NCI-H748 treated with DMSO at 0.1 percent for 48 hours (cell line): Measurements from ENCODE around the gene MEAK7.

Experiments used
- DNase-seq: peaks from one replicate; lab custom pipeline; 2025; lab: John Stamatoyannopoulos, UW

Gene MEAK7

DNA sequence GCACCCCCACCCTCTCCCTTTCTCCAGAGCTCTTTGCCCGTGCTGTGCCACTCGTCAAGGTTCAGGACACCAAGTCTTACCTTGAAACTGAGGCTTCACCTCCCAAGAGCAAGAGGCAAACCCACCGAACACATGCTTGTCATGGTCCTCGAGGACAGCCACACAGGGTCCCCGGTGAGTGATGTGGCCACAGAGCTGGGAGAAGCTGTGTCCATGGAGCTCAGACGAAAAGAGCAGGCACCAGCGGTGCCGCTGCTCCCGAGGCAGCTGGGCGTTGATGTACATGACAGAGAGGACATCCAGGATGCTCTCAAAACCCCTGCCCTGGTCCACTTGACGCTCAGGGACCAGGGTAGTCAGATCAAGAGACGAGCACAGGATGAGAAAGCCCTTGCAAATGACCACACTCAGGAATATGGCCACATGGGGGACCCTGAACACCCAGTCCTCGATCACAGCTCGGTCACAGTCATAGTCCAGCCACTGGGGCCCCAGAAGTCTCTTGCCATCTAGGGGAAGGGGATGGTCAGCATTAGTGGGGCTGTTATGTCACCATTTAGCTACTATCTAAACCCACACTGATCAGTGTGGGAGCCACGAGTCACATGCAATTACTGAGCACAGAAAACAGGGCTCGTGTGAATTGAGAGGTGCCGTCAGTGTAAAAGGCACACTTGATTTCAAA lies 17.8 kb downstream of the MEAK7 start:
- no peak for DNase-seq

DNA sequence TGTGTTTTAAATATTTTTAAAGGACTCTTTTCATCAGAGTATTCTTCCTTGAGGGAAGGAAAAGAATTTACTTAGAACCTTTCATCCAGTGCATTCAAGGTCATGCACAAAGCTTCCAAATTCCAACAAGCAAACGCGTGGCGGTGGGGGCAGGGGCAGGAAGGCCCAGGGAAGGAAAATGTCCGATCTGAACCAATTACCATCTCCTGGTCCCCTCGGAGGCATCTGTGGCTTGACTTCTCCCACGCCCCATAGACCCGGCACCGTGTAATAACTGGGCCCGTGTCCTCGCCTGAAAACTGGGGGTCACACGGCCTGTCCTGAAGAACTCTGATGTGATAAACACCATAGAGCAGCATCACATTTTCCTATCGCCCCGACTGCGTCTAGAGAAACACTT lies 18.3 kb downstream of the MEAK7 start:
- DNase-seq = no peak

DNA sequence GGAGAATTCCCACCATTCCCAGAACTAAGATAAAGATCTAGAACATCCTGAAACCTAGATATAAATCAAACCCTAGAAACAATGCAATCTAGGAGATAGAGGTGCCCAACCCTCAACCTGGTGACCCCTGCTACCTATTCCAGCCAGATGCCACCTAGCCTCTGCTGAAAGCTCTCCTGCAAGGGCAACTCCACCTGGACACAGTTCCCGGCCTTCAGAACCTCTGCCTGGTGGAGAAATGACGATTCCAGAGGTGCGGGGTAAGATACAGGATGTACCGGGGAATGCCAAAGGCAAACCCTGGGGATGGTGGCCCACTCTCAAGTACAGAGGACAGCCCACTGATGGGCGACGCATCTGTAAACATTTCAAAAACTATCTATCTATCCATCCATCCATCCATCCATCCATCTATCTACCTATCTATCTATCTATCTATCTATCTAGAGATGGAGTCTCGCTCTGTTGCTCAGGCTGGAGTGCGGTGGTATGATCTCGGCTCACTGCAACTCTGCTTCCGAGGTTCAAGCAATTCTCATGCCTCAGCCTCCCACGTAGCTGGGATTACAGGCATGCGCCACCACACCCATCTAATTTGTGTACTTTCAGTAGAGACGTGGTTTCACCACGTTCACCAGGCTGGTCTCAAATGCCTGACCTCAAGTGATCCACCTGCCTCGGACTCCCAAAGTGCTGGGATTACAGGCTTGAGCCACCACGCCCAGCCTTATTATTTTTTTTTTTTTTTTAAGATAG lies 19.0 kb downstream of the MEAK7 start:
- no peak for DNase-seq

DNA sequence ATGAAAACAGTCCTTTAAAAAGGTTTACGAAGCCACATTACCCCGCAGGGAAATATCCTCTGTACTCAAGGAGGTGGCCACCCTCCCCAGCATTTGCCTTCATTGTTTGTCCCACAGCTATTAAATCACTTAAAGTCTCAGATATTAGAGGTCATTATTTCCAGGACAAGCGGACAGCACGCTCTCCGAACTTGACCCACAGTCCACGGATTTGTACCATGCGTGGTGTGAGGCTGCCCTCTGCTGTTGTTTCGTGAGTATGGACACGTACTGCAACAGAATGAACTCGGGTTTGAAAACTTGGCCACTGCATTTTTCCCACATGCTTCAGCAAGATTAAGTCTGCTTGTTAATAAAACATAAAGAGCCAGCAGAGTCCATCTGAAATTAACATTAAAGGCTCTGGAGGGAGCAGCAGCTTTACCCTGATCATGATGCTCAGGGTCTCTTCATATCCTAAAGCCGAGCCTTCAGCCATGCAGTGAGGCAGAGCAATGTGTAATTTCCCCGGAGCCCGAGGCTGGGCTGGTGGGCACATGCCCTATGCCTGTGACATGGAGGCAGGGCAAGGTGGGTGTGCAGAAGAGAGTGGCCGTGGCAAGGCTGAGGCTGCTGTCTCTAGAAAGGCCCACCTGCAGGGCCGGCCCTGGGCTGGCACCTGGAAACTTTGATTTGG lies 19.7 kb downstream of the MEAK7 start:
- no peak for DNase-seq

DNA sequence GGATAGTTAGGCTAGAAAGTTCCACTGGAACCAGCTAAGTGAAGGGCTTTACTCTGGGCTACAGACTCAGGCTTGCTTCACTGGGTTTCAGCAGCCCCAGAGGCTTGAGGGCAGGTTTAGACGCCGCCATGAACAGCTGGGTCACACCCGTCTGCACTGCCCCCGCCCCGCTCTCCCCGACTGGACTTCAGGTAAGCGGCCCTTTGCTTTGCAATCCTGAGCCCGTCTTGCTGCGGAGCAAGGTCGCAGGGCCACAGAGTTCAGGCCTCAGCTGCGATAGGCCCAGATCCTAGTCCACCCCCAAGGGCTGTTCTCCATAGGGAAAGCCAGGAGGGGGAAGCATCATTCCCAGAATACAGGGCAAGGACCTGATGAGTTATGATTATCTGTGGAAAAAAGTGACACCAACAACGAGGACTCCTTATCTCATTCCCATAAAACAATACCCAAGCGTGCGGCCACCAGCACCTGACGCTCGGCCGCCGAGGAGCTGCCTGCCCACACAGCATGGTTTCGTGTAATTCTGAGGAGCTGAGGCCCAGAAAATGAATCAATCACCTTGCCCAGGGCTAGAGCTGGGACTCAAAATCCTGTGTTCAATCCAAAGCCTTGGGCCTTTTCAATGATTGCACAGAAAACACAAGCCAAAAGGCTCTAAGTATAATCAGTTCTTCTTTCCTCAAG lies 20.4 kb downstream of the MEAK7 start:
- no peak for DNase-seq

DNA sequence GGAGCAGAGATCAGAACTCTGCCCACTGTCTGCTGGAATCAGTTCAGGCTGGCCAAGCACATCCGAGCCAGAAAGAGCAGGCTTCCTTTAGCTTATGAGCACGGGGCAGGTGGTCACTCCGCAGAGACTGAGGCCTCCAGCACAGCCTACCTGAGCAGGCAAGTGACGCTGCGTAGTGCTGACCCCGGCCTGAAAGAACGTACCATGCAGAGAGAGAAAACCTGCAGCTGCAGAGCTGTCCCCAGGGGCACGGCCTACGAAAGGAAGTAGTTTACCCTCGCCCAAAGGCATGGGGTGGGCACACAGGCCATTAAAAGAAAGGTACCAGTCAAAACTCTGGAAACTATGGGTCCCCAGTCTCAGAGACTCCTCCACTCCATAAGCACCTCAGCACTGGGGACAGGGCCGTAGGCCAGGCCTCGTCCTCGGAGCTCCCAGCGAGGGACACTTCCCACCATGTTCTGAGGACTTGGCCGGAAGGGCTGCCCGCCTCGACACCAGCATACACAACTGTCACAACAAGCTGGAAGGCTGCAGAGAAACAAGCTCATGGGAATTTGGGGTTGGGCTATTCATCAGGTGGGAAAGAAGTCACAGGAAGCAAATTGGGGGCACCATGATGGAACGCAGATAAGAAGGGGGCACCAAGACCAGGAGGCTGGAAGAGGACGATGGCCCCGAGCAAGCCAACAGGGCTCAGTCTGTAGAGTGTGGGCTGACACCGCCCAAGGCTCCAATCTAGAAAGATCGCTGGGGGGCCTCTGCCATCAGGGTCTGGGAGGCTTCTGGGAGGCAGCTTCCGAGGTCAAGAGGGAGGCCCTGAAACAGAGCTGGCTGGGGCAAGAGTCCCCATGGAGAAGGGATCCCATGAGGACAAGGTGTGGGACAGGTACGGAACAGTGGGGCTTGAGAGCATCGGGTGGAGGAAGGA lies 21.2 kb downstream of the MEAK7 start:
- DNase-seq = no peak

DNA sequence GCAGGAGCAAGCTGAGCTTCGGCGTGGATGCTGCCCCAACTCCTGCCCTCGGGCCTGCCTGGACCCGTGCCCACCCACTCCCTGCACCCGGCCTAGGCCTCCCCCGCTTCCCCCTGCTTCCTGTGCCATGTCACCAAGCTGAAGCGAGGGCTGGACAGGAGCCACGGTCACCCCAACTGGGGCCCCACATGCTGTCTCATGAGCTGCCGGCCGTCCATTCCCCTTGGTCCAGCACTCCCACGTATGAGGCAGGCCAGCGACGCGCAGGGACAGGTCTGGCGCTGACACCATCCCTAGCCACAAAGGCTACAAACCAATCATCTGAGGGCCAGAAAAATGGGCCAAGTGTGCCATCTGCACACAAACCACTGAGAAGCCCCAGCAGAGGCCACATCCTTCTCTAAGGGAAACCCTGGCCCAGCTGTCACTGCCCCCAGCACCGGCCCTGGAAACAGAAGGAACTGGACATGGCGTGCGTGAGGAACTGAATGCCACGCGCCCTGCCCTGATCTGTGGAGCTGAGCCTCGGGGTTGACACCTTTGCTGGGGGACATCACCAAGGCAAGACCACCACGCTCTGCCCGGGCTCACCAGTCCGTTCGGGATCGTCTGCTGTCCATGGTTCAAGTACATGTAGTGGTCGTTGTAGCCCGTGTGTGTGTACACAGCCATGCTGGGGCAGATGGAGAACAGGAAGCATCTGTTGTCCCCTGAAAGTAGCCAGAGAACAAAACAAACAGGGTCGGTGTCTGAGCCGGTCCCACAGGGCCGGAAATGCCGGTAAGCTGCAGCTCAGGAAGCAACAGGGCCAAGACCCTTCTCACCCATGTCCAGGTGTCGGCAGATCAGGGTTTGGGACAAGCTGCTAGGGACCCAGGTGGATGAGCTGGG lies 22.2 kb downstream of the MEAK7 start:
- DNase-seq = no peak

DNA sequence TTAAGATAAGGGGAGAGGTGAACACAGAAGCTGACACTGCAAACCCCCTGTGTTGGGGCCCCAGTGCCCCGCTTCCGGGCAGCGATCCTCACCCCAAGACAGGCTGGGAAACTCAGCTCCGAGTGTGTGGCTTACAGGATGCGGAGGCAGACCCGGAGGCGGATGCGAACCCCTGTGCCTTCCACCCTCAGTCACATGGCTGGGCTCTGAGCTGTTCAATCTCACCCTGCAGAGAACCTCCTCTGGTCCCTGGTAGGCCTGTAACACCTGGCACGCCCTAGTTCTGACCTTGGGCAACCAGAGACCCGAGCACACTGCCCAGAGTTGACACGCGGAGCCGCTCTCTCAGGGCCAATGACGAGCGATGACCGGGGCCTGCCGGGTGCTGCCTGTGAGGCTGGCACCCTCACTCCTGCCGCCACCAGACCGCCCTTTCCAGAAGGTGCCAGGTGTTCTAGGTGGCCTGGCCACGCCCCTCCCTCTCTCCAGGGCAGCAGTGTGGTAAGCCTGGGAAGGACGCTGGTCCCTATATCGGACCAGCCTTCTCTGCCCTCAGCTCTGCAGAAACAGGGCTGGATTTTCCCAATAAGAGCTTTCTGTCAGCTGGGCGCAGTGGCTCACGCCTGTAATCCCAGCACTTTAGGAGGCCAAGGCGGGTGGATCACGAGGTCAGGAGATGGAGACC lies 23.3 kb downstream of the MEAK7 start:
- DNase-seq = no peak

DNA sequence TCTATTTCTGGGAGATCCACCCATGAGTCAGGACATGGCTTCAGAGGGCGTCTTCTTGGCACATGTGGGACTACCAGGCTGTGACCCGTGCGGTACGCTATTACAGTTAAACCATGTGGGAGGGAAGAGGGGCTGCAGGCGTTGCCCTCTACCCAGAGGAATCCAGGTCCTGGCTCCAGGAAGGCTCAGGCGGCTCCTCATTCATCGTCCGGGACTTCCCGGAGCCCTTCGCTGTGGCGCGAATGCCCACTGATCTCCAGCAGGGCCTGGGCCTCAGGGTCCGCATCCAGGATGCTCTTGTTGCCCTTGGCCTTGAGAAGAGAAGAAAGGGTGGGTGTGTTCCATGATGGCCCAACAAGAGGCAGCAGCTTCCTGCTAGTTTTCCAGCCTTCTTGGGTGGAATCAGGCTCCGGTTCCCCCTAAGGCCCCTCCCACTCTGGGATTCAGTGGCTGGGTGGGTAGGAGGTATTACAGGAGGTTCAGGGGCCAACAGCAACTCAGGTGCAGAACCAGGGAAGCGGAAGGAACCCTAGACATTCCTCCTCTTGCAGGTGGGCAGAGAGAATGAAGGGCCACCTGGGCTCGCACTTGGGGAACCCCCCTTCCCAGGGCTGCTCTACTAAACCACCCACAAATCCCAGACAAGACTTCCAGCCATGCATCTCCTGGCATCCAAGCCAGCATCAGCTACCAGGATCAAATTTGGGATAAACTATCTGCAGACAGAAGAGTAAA lies 24.6 kb downstream of the MEAK7 start:
- DNase-seq = no peak

DNA sequence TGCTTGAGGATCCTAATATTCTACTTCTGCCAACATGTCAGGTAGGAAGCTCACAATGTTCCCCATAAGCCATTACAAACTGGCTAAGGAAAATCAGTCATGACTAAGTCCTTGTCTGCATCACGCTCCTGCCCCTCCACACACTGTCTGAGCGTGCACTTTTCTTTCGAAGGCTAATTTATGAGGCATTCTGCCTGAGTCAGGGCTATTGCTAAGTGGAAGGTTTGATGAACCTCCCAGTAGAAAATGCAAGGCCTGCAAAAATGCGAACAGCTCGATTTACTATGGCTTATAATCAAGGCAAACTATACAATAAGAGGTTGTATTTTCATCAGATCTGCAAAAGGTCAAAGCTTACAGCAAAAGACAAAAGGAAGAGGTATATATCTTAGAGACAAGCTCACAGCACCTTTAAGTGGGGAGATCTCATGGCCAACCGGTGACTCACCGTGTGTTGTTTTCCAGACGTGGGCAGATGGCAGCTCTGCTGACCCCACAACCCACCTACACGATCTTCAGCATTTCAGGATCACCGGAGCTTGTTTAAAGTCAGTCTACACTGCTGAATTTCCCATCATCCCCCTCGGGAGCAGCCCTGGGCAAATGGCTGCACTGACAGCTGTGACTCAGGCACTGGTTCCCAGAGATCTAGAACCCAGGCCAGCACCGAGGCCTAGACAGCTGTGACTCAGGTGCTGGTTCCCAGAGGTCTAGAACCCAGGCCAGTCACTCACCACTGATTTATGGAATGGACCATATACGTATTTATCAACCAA lies 26.1 kb downstream of the MEAK7 start:
- no peak for DNase-seq

DNA sequence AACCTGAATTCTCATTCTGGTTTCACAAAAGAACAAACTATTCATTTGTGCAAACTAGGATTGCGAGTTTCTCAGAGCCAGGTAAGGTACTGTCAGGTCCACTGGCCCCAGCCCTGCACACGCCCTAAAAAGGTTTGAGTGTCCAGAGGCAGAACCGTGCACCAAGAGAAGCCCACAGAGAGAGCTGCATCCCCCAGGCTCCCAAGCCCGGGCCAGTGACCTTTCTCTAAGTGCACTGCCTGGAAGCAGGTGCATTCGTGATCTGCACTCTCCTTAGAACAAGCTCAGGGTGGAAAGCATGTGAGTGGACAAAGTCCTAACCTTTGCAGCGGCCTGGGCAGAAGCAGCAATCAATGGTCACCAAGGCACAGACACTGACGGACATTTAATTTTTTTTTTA lies 26.8 kb downstream of the MEAK7 start:
- DNase-seq = no peak

DNA sequence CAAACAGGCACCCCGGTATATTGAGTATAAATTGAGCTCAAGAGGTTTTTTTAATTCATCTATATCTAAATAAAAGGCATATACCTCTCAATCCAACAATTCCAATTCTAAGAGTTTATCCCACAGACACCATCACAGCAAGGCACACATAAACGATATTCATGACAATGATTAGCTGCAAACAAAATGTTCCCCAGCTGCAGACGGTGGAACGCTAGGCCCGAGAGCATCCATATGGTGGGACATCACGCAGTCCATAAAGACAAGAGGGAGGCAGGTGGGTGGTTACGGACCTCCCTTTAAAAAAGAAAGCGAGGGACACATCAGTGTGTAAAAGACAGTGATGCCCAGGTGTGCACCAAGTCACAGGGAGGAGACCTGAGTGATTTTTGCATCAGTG lies 28.1 kb downstream of the MEAK7 start:
- no peak for DNase-seq

DNA sequence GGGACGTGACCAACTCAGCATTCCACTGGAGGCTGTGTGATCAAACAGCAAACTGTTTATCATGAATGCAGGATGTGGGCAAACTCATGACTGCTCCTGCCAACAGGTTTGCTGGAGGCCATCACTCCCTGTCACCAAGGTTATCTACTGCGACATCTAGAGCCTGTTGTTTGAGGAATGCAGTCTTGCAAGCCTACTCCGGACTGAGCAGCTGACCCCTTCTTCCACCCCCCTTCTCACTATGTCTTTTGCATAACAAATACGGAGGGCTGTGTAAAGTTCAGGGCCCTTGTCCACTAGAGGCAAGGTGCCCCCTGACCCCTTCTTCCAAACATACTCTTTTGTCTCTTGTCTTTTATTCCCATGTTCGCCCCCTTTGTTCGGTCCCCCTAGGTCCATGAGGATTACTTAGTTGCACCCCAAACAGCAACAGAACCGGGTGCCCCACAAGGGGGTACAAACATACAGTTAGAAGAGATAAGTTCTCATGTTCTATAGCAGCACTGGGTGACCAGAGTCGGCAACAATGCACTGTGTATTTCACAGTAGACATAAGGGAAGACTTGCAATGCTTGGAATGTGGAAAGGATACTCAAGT lies 28.7 kb downstream of the MEAK7 start:
- no peak for DNase-seq

DNA sequence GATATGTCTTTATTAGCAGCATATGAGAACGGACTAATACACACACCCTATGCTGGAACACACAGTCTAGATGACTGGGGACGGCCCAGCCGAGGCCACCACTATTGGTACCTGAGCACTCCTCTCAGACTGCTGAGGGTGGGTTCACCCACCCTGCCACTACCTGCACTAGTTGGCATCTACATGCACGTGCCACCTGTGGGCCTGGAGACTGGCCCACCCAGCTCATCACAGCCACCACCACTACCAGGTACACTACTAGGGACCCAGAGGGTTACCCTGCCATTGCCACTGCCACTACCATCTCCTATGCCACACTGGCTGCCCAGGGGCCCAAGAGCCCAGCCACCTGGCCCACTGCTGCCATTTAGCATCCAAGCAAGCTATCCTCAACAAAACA lies 32.5 kb downstream of the MEAK7 start:
- no peak for DNase-seq

DNA sequence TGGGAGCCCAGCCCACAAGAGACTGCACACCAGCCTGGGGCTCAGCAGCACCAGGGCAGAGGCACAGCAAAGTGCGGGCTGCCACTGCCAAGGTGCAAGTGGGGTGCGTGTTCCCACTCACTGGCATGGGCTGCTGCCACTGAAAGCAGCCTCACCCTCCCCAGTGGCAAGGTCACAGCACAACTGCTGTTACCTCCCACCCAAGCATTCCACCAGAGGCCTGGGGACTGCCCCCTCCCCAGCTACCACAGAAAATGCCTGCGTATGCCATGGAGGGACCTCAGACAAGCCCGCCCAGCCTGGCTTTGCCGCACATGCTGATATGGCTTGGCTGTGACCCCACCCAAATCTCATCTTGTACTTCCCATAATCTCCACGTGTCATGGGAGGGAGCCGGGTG lies 33.1 kb downstream of the MEAK7 start:
- no peak for DNase-seq

DNA sequence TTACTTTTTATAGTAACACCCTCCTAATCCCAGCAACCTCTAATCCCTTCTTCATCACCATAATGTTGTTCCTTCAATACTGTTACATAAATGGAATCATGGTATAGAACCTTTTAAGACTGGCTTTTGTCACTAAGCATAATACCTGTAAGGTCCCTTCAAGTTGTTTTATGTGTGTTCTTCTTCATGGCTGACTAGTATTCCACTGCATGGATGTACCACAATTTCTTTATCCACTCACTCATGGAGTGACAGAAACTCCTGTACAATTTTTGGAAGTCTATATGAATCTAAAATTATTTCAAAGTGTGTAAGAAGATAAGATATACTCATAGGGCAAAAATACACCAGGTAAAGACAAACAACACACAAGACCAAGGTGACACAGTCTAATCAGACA lies 36.8 kb downstream of the MEAK7 start:
- DNase-seq = no peak

DNA sequence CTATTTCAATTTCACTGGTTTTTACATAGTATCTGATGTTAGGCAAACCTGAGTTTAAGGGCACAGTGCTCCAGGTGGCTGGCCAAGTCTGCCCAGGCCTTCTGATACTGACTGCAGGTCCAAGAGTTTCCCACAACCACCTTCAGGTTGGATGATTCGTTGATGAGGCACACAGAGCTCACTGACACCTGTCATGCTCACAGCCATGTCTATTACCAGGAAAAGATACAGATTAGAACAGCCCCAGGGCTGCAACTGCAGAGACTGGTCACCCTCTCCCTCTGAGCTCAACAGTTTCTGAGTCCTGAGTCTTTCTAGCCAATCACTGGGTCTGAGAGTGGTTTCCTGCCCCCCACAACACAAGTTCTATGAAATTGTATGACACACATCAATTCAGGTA lies 37.2 kb downstream of the MEAK7 start:
- no peak for DNase-seq

DNA sequence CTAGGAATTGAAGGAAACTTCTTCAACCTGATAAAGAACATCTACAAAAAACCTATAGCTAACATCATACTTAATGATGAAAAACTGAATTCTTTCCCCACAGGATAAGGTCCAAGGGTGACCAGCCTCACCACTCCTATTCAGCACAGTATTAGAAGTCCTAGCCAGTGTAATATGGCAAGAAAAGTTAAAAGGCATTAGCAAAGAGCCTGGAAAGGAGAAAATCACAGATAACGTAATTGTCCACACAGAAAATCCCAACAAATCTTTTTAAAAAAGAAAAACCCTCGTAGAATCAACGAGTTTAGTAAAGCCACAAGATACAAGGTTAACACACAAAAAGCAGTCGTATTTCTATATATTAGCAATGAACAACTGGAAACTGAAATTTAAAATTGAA lies 37.8 kb downstream of the MEAK7 start:
- DNase-seq = no peak
